ENCODE measurements around the gene ELMO3. TPM values are rescaled to one million over a fixed set of nuclear protein-coding genes. Genes with fewer than 3 reads are reported as not detected.

ELMO3 gene
- polyA plus RNA-seq, 1 donor from 2014 or later: 2.2 TPM

DNA sequence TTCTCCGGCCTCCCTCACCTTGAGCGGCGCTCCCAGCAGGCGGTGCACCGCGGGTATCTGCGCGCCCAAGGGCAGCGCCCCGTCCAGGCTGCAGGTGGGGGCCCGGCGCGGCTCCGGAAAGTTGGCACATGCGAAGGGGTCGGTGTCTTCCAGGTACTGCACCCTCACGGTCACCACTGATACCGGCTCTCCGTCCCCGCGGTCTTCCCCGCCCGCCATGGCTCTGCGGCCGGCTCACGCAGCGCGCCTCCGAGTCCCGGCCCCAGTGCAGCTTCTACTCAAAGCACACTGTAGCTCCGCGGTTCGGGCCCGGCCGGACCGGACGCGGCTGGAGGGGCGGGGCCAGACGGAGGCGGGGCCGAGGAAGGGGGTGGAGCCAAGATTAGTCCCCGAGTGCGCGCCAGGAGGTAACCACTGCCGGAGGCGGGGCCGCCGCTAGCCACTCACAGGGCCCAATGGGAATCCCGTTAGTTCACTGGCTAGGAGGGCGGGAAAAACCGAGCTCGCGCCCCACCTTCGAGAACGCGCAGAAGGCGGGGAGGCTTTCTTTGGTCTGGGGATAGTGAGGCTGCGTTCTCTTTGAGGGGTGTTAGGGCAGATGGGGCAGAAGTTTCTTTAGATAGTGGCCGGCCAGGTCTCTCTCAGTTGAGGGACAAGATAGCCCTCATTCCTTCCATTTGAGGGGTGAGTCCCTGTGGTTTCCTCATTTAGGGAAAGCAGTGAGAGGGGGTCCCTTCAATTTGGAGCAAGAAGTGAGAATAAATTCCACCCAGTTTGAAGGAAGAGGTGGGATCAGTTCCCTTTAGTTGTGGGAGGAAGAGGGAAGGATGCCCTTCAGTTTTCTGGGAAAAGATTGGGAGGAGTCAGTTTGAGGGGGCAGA is 48.5 kb downstream of the ELMO3 start, which contains the start of gene FHOD1:
TSS of gene FHOD1 (minus strand) at position 290 of the 881 bp plus-strand sequence. CDS start at position 219, 71 bp downstream.
- H3K9ac ChIP-seq (ENCODE audit: low read length): peak within 1 kb of the TSS; percentile 59
- TF ChIP-seq MXI1 (conservative IDR thresholded peaks at IDR 0.05; ENCODE audit: poor library complexity, severe bottlenecking) (no peak), SMC3 (conservative IDR thresholded peaks at IDR 0.05; ENCODE audit: poor library complexity) (no peak), POLR2AphosphoS5 (IDR thresholded peaks at IDR 0.05) (no peak), EP300 (conservative IDR thresholded peaks at IDR 0.05; ENCODE audit: poor library complexity, severe bottlenecking) (no peak)
- TF ChIP-seq, protein P1, sequence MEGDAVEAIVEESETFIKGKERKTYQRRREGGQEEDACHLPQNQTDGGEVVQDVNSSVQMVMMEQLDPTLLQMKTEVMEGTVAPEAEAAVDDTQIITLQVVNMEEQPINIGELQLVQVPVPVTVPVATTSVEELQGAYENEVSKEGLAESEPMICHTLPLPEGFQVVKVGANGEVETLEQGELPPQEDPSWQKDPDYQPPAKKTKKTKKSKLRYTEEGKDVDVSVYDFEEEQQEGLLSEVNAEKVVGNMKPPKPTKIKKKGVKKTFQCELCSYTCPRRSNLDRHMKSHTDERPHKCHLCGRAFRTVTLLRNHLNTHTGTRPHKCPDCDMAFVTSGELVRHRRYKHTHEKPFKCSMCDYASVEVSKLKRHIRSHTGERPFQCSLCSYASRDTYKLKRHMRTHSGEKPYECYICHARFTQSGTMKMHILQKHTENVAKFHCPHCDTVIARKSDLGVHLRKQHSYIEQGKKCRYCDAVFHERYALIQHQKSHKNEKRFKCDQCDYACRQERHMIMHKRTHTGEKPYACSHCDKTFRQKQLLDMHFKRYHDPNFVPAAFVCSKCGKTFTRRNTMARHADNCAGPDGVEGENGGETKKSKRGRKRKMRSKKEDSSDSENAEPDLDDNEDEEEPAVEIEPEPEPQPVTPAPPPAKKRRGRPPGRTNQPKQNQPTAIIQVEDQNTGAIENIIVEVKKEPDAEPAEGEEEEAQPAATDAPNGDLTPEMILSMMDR (IDR thresholded peaks at IDR 0.05; ENCODE audit: poor library complexity, severe bottlenecking): peak; percentile 18
- TF ChIP-seq, protein P2, sequence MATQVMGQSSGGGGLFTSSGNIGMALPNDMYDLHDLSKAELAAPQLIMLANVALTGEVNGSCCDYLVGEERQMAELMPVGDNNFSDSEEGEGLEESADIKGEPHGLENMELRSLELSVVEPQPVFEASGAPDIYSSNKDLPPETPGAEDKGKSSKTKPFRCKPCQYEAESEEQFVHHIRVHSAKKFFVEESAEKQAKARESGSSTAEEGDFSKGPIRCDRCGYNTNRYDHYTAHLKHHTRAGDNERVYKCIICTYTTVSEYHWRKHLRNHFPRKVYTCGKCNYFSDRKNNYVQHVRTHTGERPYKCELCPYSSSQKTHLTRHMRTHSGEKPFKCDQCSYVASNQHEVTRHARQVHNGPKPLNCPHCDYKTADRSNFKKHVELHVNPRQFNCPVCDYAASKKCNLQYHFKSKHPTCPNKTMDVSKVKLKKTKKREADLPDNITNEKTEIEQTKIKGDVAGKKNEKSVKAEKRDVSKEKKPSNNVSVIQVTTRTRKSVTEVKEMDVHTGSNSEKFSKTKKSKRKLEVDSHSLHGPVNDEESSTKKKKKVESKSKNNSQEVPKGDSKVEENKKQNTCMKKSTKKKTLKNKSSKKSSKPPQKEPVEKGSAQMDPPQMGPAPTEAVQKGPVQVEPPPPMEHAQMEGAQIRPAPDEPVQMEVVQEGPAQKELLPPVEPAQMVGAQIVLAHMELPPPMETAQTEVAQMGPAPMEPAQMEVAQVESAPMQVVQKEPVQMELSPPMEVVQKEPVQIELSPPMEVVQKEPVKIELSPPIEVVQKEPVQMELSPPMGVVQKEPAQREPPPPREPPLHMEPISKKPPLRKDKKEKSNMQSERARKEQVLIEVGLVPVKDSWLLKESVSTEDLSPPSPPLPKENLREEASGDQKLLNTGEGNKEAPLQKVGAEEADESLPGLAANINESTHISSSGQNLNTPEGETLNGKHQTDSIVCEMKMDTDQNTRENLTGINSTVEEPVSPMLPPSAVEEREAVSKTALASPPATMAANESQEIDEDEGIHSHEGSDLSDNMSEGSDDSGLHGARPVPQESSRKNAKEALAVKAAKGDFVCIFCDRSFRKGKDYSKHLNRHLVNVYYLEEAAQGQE (IDR thresholded peaks at IDR 0.05; ENCODE audit: borderline replicate concordance): no peak

GRCh38 chr16:67248073-67248400 is 49.1 kb downstream of the ELMO3 start:
- no peak for TF ChIP-seq EP300 (conservative IDR thresholded peaks at IDR 0.05; ENCODE audit: poor library complexity, severe bottlenecking)
- TF ChIP-seq MXI1 (conservative IDR thresholded peaks at IDR 0.05; ENCODE audit: poor library complexity, severe bottlenecking): no peak
- TF ChIP-seq RAD21 (conservative IDR thresholded peaks at IDR 0.05): no peak
- TF ChIP-seq, protein P2 (IDR thresholded peaks at IDR 0.05; ENCODE audit: borderline replicate concordance): no peak
- TF ChIP-seq SMC3 (conservative IDR thresholded peaks at IDR 0.05; ENCODE audit: poor library complexity): no peak
- TF ChIP-seq POLR2AphosphoS5 (IDR thresholded peaks at IDR 0.05): no peak
- no peak for TF ChIP-seq TAF1 (IDR thresholded peaks at IDR 0.05; ENCODE audit: low read depth)
- no peak for TF ChIP-seq EZH2 (IDR thresholded peaks at IDR 0.05; ENCODE audit: borderline replicate concordance, insufficient read depth, low read length, poor library complexity, severe bottlenecking)
- TF ChIP-seq, protein P1 (IDR thresholded peaks at IDR 0.05; ENCODE audit: poor library complexity, severe bottlenecking): no peak
- no peaks in the 10 kb centered on the region for H3F3A ChIP-seq (ENCODE audit: insufficient read depth, low read length, poor library complexity, severe bottlenecking)
- H3K79me2 ChIP-seq (replicated peaks; ENCODE audit: insufficient read depth, low read length): no peaks in the 10 kb centered on the region
- H4K20me1 ChIP-seq (ENCODE audit: insufficient read depth): no peaks in the 10 kb centered on the region
- no peak overlapping the region for H3K27ac ChIP-seq (ENCODE audit: low read length)
- H3K9me3 ChIP-seq (ENCODE audit: low read length): no peaks in the 10 kb centered on the region
- H3K4me2 ChIP-seq (ENCODE audit: low read length): peak overlapping the region; percentile 73
- H3K9ac ChIP-seq (ENCODE audit: low read length): peak overlapping the region; percentile 59
- H3K9me2 ChIP-seq (ENCODE audit: insufficient read depth, low read length): no peaks in the 10 kb centered on the region
- peak overlapping the region; percentile 70 for H3K4me3 ChIP-seq (ENCODE audit: low read length)
- H3K27me3 ChIP-seq (ENCODE audit: insufficient read depth, low read depth, low read length): peaks cover 49% of the 10 kb centered on the region
- no peaks in the 10 kb centered on the region for H3K36me3 ChIP-seq (ENCODE audit: insufficient read depth, low read length)
- no peak overlapping the region for H2AFZ ChIP-seq (ENCODE audit: low read depth, low read length)

More for the DNA sequence above, 48.5 kb downstream of the ELMO3 start, which contains the start of gene FHOD1:
- Histone ChIP-seq H3K4me3 (ENCODE audit: low read length) (peak within 1 kb of the TSS; percentile 70), H4K20me1 (ENCODE audit: insufficient read depth) (no peaks in the 10 kb centered on the region), H3K79me2 (replicated peaks; ENCODE audit: insufficient read depth, low read length) (no peaks in the 10 kb centered on the region), H3F3A (ENCODE audit: insufficient read depth, low read length, poor library complexity, severe bottlenecking) (no peaks in the 10 kb centered on the region), H3K27me3 (ENCODE audit: insufficient read depth, low read depth, low read length) (peaks cover 49% of the 10 kb centered on the region), H3K9me2 (ENCODE audit: insufficient read depth, low read length) (no peaks in the 10 kb centered on the region), H3K9me3 (ENCODE audit: low read length) (no peaks in the 10 kb centered on the region), H3K36me3 (ENCODE audit: insufficient read depth, low read length) (no peaks in the 10 kb centered on the region), H3K27ac (ENCODE audit: low read length) (no peak within 1 kb of the TSS), H2AFZ (ENCODE audit: low read depth, low read length) (no peak within 1 kb of the TSS), H3K4me2 (ENCODE audit: low read length) (peak within 1 kb of the TSS; percentile 73)

All from neural cell (in vitro differentiated cells).